Right lung (tissue), 5 donors: ENCODE data around the gene STAB2. TPM values are rescaled to one million over a fixed set of nuclear protein-coding genes. Genes with fewer than 3 reads are reported as not detected.

Experiments
- DNase-seq, 2 donors: peaks; one replicate each; pipeline ENCODE4 v3.0.0-alpha.2; 2013
- polyA plus RNA-seq, 5 donors: library from polyadenylated mRNA; unstranded; fragments of 120-200 nt; gene quantifications; one replicate each; pipeline versions ENCODE4 v1.2.1 to v1.2.3, GENCODE V29; 2013; ENCODE audit warnings: inconsistent platforms in 1 of 5, low replicate concordance in 1 of 5; ENCODE audit not compliant: insufficient read length in 5 of 5, insufficient read depth in 1 of 5

The STAB2 gene
- polyA plus RNA-seq, 5 donors = 19.9 to 34.7 (median 31.1) TPM

DNA sequence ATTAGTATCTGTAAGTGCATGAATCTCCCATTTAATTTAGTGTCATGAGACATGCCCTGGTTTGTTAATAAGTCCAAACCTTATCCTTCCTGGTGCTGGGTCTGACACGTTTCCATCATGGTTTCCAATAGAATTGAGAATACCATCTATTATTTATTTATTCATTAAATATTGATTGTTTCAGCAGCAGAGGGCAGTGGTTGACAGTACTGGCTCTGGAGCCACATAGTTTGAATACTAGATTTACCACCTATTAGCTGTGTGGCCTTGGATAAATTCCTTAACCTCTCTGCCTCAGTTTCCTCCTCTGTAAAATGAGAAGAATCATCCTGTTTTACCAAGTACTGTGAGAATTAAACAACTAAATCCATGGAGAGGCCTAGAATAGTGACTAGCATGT lies 941 bp upstream of the STAB2 start:
- no peak for DNase-seq

DNA sequence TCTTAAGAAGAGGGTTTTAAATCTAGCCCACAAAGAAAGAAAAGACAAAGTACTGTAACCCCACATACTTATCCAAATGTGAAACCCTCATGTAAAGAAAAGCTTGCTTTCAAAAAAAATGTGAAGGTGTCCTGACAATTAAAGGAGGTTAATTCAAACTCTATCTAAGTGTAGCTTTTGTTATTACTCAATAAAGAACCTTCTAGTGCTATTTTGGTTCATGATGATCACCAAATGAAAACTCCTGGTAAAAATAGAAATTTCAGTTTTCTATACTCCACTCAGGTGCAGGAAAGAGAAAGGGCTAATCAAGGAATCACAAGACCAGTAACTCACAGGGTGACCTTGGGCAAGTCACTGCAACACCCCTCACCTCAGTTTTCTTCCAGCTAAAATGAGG lies 1.6 kb downstream of the STAB2 start:
- no peak for DNase-seq

DNA sequence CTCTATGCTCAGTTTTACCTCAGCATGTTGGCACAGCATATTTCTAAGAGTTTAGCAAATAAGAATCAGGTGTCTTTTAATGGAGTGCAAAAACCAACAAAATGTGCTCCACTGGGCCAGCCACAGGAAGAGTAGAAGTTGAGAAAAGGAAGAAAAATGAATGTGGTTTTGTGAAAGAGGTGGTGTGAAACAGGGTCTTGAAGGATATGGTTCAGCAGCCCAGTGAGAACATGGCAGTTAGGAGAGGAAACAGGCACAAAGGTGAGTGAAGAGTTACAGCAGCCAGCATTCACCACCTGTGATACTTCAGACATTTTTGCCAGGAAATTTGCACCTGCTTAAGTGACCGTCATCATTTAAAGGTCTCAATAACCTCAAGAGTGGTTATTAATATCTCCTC lies 2.4 kb downstream of the STAB2 start:
- no peak for DNase-seq

DNA sequence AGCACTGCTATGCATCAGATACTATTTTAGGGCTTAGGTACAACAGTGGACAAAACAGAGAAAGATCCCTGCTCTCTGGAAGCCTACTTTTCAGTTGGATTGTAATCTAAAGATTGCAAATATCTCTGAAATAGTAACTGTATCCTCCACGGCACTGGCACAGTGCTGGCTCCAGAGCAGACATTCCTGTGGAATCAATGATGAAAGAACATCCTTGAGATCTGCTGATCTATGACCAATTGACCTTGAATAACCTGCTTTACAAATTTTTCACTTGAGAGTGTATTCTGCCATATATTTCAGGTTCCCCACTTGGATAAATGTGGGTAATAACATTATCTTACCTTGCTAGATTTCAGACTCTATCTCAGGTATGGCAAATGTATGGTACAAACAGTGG lies 3.2 kb downstream of the STAB2 start:
- DNase-seq = no peak

DNA sequence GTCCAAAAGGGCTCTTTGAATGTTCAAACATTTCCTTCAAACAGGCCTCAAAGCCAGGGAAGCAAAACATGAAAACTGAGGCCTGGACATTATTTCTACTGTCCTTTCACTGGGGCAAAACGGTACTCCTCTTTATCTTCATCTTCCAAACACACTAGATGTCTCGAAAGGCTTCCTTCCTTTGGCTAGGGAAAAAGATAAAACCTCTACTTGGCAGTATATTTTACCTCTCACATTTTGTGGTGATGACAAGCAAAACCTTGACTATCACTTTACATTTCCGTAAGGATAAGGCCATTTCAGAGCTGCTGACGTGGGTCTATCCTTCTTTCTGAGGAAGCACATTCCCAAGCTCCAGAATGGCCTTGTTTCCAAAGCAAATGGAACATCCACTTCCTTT lies 9.9 kb downstream of the STAB2 start:
- no peak for DNase-seq

DNA sequence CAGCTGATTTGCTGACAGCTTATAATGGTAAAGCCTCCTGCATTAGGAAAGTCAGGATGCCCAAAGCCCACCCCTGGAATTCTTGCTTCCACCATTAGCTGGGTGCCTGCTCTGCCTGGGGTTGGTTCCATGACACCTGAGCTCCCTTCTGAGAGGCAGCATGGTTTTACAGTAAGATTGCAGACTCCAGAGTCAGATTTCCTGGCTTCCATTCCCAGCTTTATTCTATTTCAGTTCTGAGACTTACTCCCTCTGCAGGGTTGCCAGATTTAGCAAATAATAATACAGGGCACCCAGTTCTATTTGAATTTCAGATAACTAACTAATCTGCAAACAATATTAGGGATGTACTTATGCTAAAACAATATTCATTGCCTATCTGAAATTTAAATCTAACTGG lies 12.2 kb downstream of the STAB2 start:
- DNase-seq = no peak

DNA sequence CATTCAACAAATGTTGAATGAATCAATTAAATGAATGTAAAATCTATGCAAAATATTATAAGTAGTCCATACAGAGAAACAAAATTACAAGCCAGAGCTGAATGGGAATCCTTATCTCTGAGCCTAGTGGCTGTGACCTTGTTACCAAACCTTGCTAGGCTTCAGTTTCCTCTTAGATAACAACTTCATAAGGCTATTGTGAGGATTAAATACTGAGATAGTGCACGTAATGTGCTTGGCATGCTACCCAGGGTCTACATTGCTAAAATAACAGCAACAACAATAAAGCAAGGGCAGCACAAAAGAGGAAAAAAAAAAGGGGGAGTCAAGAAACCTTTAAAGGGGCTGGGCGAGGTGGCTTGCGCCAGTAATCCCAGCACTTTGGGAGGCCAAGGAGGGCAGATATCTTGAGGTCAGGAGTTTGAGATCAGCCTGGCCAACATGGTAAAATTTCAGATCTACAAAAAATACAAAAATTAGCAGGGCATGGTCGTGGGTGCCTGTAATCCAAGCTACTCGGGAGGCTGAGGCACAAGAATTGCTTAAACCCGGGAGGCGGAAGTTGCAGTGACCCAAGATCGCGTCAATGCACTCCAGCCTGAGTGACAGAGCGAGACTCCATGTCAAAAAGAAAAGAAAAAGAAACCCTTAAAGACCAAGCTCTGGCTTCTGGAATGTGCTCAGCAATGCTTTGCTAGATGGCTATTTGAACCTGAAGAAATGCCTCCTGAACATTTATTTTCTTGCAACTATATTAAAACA lies 14.1 kb downstream of the STAB2 start:
- no peak for DNase-seq

DNA sequence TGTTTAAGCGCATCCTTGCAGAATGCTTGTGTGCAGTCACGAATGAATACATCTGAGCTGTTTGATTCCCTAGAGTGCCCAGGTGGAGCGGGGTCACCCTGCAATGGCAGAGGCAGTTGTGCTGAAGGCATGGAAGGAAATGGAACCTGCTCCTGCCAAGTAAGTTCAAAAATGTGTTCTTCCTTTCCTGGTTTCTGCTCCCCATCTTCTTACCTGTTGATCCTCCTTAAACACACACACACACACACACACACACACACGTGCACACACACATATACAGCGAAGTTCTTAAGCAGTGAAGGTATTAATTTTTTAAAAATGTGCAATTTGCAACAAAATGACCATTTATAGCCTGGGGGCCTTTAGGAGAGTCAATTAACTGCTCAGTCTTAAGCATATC lies 33.3 kb downstream of the STAB2 start:
- DNase-seq = no peak

DNA sequence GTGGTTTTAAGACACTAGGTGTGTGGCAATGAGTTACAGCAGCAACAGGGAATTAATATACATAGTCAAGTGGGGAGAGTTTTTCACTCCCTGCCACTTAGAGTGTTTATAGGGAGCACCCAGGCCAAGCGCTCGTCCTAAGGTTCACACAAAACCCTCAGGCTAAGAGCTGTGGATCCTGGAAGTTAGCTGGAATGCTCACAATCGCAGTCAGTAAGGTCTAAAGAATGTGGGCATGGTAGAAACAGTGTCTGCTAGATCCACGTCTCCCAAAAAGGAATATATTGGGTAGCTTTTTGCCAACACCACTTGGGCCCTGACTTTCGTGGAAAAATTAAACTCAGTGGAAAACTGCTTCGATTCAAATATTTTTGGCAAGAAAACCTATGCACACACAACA lies 36.6 kb downstream of the STAB2 start:
- no peak for DNase-seq

DNA sequence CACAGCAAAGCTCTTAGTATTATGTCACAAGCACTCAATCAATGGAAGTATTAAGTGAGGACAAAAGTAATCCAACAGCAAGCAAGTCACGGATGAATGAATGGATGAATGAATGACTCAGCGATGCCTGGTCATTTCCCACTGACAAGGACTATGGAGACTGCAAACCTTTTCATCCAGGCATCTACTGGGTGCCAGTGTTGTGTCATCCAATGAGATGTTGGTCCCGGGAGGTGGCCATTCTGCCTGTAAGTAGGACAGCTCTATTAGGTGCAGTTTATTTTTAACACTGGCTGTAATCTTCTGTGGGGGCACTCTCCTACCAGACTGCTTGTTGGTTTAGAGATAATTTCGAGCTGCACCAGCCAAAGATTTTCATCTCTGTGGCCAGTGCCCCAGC lies 39.4 kb downstream of the STAB2 start:
- no peak for DNase-seq

DNA sequence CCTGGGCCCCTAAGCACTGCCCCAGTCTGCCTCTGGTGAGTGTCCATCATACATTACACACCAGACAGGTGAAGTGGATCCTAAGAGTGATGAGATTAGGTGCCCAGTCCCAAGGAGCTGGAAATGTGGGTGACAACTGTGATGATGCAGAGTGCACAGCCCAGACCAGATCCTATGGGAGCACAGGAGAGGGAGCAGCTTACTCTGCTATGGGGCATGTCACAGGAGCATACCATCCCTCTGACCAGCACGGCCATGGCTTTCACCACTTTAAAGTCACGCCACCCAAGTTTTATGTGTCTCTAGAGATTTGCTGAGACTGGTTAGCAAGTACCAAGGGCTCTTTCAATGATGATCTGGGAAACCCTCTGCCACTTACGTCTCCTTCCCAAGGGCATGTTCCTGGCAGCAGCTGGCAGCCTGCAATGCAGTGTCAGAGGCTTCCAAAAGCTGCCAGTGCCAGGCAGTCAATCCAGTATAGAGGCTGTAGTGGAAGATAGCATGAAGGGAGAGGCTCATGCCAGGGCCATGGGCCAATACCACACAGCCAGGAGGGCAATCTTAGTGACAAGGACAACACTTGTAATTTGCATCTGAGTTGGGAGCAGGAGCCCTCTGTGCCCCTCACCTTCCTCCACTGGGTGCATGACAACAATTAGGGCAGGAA lies 40.2 kb downstream of the STAB2 start:
- DNase-seq = no peak

DNA sequence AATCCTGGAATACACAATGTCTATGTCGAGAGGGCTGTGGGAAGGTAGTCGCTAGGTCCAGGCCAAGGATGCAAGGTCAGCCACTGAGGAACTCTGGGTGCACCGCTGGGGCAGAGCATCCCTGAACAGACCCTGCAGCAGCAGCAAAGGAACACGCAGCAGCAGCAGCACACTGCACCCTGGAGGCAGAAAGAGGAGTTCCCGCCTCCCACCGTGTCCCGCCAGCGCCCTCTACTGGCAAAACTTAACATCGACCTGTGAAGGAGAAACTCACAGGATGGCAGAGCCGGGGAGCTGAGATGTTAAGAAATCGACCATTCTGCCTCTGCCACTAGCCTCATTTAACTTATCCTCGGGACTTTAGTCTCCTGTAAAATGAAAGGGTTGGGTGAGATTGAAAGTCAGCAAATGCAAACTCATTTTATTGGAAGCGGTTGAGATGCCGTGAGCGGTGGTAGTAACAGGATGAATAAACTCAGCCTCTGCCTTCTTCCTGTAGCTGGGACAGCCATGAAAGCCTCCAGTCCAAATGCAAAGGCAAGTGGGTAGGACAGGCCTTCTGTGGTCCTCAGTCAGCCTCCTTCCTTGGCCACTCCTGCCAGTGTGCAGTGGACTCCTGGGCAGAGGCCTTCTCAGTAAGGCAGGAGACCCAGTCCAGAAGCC lies 45.6 kb downstream of the STAB2 start:
- DNase-seq = no peak

DNA sequence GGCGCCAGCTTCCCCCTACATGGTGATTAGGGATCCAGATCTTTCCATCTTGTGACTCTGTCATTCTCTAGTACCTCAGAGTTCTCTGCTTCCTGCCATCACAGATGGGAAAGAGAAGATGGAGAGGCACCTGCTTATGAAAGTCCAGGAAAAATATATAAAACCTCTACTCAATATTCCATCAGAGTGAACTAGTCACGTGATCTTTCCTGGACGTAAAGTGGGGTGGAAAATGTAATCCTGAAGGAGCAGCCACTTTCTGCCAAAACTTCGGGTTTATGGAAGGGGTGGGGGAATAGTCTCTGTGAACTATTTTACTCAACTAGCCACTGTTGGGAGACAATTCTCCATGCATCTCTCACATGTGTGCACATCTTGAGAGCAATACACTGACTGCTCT lies 47.7 kb downstream of the STAB2 start:
- DNase-seq = no peak

DNA sequence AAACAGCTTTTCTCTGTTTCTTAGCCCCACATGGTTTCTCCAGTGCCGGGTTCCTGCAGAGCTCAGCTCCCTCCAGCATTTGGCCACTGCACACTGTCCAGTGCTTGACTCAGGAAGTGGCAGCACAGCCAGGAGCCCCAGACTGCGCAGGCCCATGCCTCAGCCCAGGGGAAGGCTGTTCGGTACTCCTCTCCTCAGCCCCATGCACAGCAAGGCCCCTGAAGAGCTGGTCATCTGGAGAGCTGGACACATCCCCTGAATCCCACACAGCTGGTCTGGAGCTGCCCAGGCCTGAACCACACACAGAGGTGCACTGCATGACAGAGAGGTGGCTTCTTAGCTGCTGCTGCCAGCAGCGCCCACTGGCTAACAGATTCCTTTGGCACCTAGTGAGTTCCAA lies 48.3 kb downstream of the STAB2 start:
- no peak for DNase-seq

DNA sequence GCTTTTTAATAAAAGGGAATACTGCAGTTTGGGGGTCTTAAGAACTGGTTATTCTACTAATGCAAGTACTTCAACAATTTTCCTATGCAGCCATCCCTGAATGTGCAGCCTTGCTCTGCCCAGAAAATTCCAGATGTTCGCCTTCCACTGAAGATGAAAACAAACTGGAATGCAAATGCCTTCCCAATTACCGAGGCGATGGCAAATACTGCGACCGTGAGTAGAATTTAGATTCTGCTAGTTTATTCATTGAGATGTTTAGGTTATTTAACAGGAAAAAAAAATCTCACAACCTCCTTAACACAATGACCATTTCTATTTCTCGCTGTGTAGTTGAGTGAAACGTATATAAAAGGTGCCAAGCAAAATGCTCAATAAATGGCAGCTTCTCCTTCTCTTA lies 49.9 kb downstream of the STAB2 start:
- no peak for DNase-seq

DNA sequence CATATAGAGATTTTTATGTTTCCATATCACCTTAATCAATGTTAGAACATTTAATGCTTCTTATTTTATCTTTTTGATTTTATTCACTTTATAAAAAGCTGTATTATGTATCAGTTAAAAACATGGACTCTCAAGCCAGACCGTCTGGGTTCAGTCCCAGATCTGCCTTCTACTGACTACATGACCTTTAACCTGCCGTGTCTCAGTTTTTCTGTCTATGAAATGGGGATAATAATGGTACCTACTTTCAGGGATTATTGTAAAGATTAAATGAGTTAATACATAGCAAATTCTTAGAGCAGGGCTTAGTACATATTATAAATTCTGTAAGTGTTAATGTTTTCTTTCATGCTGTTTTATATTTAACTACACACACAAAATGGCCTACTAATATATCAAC lies 50.4 kb downstream of the STAB2 start:
- DNase-seq = no peak

DNA sequence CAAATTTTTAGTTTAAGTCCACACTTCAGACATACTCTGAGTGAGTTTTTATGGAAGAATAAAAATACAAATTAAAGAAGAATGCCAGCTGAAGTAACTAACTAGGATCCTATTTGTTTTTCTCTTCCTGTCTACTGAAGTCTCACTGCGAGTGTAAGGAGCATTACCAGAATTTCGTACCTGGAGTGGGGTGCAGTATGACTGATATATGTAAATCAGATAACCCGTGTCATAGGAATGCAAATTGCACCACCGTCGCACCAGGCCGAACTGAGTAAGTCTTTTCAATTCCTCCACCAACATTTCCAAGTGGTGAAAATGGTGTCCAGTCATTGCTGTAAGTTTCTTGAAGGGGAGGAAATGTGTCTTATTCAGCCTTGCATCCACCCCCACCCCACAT lies 52.9 kb downstream of the STAB2 start:
- no peak for DNase-seq

DNA sequence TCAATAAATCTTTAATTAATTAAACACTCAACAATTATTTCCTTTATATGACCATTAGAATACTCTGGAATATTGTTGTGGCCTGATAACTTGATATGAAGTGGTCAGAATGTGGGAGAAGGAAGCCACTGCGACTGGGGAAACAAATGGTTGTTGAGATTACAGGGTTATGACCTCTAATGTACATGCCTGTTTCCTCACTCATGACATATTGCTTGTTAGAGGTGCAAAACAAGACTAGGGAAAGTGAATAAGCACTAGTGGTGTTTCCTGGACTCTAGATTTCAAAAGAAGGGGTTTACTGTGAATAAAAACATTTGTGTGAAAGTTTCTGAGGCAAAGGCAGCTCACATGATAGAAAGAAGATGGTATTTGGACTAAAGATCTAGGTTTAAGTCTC lies 53.3 kb downstream of the STAB2 start:
- no peak for DNase-seq

DNA sequence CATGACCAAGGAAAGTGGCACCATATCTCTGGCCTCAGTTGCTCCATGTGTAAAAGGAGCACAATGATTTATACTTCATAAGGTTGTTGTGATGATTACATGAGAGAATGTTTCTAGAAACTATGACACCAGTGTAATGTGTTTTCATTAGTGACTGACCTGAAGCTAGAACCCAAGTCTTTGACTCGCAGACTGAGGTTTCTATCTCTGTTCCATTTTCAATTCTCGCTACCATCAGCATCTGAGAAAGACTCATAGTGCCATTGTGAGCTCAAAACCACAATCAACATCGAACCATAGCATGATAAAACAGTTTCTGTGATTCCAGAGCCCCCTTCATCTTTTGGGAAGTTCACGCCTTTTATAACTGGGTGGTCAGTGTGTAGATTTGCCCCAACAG lies 53.8 kb downstream of the STAB2 start:
- no peak for DNase-seq

DNA sequence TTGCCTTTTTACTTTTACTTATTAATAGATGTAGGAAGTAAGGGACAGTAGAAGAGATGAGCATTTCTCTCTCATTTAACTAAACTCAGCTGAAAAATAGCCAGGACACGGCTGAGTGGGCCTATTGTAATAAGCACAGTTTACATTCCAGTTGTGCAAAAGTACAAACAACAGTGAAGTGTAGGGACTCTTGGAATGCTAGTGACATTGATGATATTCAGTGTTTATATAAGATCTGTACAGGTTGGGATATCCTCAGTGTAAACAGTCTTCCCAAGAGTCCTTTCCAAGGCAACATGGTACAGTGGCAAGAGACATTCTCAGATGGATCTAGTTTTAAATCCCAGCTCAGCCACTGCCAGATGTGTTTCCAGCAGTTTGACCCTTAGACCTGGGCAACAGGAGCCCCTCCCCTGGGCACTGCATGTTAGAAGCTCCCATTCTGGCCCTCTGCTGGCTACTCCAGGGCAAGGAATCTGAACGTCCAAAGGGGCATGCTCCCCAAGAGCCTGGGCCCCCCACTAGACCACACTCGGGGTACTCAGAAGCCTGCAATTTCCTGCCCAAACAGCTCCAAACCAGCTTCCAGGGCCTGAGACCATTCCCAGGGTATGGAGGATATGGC lies 55.3 kb downstream of the STAB2 start:
- no peak for DNase-seq

DNA sequence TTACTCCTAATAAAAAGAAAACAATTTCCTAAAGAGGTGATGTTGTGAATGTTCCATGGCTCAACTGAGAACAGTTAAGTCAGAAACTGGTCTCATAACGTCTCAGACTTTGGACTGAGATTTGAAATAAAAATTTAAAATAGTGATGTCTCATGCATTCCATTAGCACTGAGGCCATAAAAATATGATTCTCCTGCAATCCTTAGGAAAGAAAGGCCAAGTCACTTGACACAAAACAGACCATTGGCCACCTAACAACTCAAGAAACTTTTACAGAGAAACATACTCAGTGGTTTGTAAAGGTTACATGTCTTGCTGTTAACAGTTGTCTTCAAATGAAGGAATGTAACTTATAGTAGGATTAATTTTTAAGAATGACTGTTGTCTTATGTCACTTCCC lies 58.1 kb downstream of the STAB2 start:
- no peak for DNase-seq

DNA sequence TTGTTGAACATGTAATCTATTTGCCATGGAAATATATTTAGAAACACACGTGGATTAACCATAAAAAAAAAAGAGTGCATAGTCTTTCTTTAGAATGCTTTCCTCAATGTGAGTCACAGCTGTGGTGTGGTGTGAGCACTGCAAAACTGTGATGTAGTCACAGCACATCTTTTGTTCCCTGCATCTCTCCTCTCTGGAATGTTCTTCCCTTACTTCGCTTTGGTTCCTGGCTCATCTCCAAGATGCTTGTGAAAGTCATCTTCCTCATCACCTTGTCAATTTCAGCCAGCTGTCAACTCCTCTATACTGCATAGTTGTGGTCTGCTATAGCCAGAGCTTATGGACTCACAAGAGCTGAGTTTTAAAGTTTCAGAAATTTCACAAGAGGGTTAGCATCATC lies 60.2 kb downstream of the STAB2 start:
- DNase-seq = no peak

DNA sequence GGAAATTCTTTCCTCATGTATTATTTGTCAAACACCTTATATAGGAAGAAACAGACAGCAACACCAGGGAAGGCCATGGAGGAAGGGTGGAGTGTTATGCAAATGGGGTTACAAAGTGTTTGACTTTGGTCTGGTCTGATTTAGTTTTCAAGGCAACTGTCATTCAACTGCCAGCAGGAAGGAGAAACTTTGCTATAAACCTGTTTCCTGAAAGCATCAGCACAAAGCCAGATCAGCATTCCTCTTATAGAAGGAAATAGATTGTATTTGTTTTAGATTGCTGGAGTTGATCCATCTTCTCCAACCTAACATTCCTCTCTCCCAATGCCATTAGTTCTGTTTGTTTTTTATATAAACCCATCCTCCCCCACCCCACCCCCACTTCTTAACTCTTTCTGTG lies 65.7 kb downstream of the STAB2 start:
- no peak for DNase-seq
